ACC112 (cell line): ENCODE results near the gene PTPRM.

Experiments
- H2AFZ ChIP-seq: fragments of 200-600 bp; sonication (generic); one replicate; pipeline ENCODE4 v1.6.0; 2017; ENCODE audit warnings: antibody characterized with exemption, low read length; ENCODE audit not compliant: unreplicated experiment
- H3K27ac ChIP-seq: fragments of 200-600 bp; sonication (generic); 2 replicates; pipeline ENCODE4 v1.5.1; 2014; ENCODE audit warnings: low read depth, mild to moderate bottlenecking, antibody characterized with exemption, low read length, moderate library complexity
- H3K27me3 ChIP-seq: fragments of 200-600 bp; sonication (generic); 2 replicates; pipeline ENCODE4 v1.6.1; 2014; ENCODE audit warnings: mild to moderate bottlenecking, antibody characterized with exemption, low read length, moderate library complexity, mixed read lengths; ENCODE audit not compliant: insufficient read depth
- H3K36me3 ChIP-seq: fragments of 200-600 bp; sonication (generic); 2 replicates; pipeline ENCODE4 v1.6.1; 2016; ENCODE audit warnings: mild to moderate bottlenecking, antibody characterized with exemption, low read length, moderate library complexity, mixed read lengths; ENCODE audit not compliant: insufficient read depth
- H3K4me1 ChIP-seq: fragments of 200-600 bp; sonication (generic); one replicate; pipeline ENCODE4 v1.6.1; 2016; ENCODE audit warnings: low read length, mixed read lengths; ENCODE audit not compliant: insufficient read depth, unreplicated experiment, control insufficient read depth
- H3K4me3 ChIP-seq: fragments of 200-600 bp; sonication (generic); 2 replicates; pipeline ENCODE4 v1.5.1; 2014; ENCODE audit warnings: mild to moderate bottlenecking, low read depth, low read length
- H3K79me2 ChIP-seq: fragments of 200-600 bp; sonication (generic); one replicate; pipeline ENCODE4 v1.6.0; 2016; ENCODE audit warnings: low read length; ENCODE audit not compliant: control insufficient read depth, unreplicated experiment, insufficient read depth

The PTPRM gene

DNA sequence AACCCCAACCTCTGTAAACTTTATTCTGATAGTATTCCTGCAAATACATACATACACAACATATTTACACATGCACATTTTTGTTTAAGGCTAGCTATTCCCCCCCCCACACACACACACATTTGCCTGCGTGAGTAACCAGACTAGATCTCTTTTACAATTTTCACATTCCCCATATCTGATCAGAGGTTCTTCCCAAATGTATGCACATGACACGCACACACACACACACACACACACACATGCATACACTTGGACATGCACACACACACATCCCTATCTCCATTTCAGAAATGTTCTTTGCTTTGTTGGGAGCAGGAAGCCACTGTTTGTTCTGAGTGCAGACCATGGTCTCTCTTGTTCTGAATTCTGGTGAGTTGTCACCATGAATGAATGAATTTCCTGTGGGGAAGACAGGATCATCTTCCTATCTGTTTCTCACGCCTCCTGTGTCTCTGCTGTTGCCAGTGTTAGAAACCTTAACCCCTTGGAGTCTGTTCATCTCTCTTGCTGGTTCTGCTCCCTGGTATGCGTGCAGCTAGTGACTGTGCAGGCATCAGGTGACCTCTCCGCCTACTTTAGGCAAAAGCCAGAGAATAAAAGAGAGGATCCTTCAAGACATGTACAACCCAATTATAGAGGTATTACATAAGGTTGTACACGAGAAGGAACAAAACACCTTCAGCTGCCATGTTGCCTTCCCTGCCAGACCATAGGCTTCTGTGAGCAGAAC lies 791.1 kb downstream of the PTPRM start:
- H3K27me3 ChIP-seq = no peaks in the 10 kb centered on the region

GRCh38 chr18:8359076-8359475 lies 792.0 kb downstream of the PTPRM start:
- H3K4me1 ChIP-seq = no peaks in the 10 kb centered on the region
- H3K27ac ChIP-seq = no peak overlapping the region
- no peaks in the 10 kb centered on the region for H3K27me3 ChIP-seq
- H3K4me3 ChIP-seq = no peak overlapping the region
- H3K36me3 ChIP-seq = no peaks in the 10 kb centered on the region
- no peaks in the 10 kb centered on the region for H3K79me2 ChIP-seq
- H2AFZ ChIP-seq = no peak overlapping the region

More for the DNA sequence above, 791.1 kb downstream of the PTPRM start:
- no peak overlapping the region for H3K4me3 ChIP-seq
- no peaks in the 10 kb centered on the region for H3K4me1 ChIP-seq
- no peak overlapping the region for H2AFZ ChIP-seq
- H3K27ac ChIP-seq = no peak overlapping the region
- H3K79me2 ChIP-seq = no peaks in the 10 kb centered on the region
- no peaks in the 10 kb centered on the region for H3K36me3 ChIP-seq

- H3K36me3 ChIP-seq = no peaks in the 10 kb centered on the region
- no peak overlapping the region for H2AFZ ChIP-seq
- no peak overlapping the region for H3K4me3 ChIP-seq
- no peaks in the 10 kb centered on the region for H3K27me3 ChIP-seq
- no peaks in the 10 kb centered on the region for H3K79me2 ChIP-seq
- H3K4me1 ChIP-seq = no peaks in the 10 kb centered on the region
- H3K27ac ChIP-seq = no peak overlapping the region
Observed at GRCh38 chr18:8359481-8359880, 792.4 kb downstream of the PTPRM start.

- Histone ChIP-seq H3K27ac (no peak overlapping the region), H3K4me3 (no peak overlapping the region), H3K4me1 (no peaks in the 10 kb centered on the region), H3K27me3 (no peaks in the 10 kb centered on the region), H3K36me3 (no peaks in the 10 kb centered on the region), H3K79me2 (no peaks in the 10 kb centered on the region), H2AFZ (no peak overlapping the region)
Observed at GRCh38 chr18:8361941-8362471, 794.9 kb downstream of the PTPRM start.

DNA sequence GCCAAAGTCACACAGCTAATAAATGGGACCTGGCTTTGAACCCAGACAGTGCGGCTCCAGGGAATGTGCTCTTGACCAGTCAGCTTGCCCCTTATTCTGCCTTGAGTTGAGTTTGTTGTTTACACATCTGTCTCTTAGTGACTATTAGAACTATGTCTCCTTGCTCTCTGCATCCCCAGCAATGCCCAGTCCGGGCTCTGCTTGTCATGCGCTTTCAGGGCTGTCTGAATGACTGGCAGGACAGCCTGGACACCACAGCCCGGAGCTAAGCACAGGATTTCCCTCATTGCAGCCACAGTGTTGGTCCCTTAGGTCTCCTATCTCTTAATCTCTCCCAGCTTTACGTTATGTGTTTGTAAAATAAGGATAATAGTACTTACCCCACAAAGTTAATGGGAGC lies 795.7 kb downstream of the PTPRM start:
- no peaks in the 10 kb centered on the region for H3K4me1 ChIP-seq
- no peak overlapping the region for H2AFZ ChIP-seq
- H3K27ac ChIP-seq = no peak overlapping the region
- no peaks in the 10 kb centered on the region for H3K27me3 ChIP-seq
- no peaks in the 10 kb centered on the region for H3K36me3 ChIP-seq
- H3K79me2 ChIP-seq = no peaks in the 10 kb centered on the region
- H3K4me3 ChIP-seq = no peak overlapping the region

DNA sequence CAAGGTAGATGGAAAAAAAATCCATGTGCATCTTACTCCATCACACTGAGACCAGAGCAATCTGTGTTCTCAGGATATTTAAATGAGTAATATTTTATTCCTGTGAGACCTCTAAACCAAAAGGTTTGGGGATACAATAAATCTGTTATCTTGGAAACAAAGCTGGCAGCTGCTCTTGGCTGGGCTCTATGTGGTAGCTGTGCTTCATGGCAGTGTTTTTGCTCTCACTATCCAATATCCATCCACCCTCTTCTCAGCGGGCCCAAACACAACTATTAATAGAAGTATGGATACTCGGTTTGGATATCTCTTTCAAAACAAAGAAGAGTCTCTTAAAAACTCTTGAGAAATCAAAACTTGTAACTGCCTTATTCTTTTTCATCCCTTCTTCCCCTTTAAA lies 797.3 kb downstream of the PTPRM start:
- Histone ChIP-seq H2AFZ (no peak overlapping the region), H3K4me3 (no peak overlapping the region), H3K27me3 (no peaks in the 10 kb centered on the region), H3K79me2 (no peaks in the 10 kb centered on the region), H3K27ac (no peak overlapping the region), H3K36me3 (no peaks in the 10 kb centered on the region), H3K4me1 (no peaks in the 10 kb centered on the region)

GRCh38 chr18:8365006-8365405 lies 797.9 kb downstream of the PTPRM start:
- no peaks in the 10 kb centered on the region for H3K36me3 ChIP-seq
- no peak overlapping the region for H3K27ac ChIP-seq
- H3K27me3 ChIP-seq = no peaks in the 10 kb centered on the region
- H3K4me3 ChIP-seq = no peak overlapping the region
- no peak overlapping the region for H2AFZ ChIP-seq
- H3K79me2 ChIP-seq = no peaks in the 10 kb centered on the region
- no peaks in the 10 kb centered on the region for H3K4me1 ChIP-seq

GRCh38 chr18:8365528-8365927 lies 798.4 kb downstream of the PTPRM start:
- H3K27me3 ChIP-seq = no peaks in the 10 kb centered on the region
- no peaks in the 10 kb centered on the region for H3K36me3 ChIP-seq
- H3K79me2 ChIP-seq = no peaks in the 10 kb centered on the region

DNA sequence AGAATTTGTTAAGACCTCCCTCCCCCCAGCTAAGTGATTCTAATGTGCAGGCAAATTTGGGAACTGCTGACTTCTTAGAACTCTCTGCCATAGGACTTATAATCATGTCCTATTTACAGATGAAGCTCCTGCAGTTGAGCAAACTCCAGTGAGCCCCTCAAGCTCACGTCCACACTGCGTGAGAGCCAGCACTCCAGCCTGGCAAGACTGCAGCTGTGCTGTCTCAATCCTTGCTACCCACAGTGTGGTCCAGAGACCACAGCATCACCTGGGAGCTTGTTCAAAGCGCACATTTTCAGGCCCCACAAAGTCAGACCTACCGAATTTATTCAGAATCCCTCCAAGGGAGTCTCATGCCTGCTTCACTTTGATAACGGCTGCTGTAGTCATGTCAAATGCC lies 799.0 kb downstream of the PTPRM start:
- Histone ChIP-seq H3K79me2 (no peaks in the 10 kb centered on the region), H3K4me3 (no peak overlapping the region), H3K27me3 (no peaks in the 10 kb centered on the region), H3K27ac (no peak overlapping the region), H2AFZ (no peak overlapping the region), H3K4me1 (peaks cover 5% of the 10 kb centered on the region), H3K36me3 (no peaks in the 10 kb centered on the region)

More at GRCh38 chr18:8365528-8365927, 798.4 kb downstream of the PTPRM start:
- no peak overlapping the region for H2AFZ ChIP-seq
- H3K4me3 ChIP-seq = no peak overlapping the region
- H3K4me1 ChIP-seq = peaks cover 3% of the 10 kb centered on the region
- no peak overlapping the region for H3K27ac ChIP-seq

DNA sequence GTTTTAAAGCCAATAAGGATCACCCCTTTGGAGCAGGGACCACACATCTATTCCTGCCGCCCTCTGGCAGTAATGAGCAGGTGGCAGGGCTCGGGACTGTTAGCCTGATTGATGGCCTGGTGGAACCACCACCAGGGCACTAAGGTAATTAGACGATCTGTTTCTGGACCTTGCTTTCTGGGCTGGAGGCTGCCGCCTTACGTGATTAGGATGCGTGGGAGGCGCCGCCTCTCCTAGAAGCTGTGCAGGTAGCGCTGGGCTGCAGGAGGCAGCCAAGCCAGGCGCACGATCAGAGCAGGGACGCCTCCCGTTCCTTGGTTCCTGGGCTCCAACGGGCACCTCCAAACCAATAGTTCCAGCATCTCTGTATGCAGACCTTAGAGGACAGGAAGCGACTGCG lies 799.5 kb downstream of the PTPRM start:
- H3K4me3 ChIP-seq = no peak overlapping the region
- H2AFZ ChIP-seq = no peak overlapping the region
- peaks cover 5% of the 10 kb centered on the region for H3K4me1 ChIP-seq
- no peaks in the 10 kb centered on the region for H3K36me3 ChIP-seq
- H3K27ac ChIP-seq = no peak overlapping the region
- no peaks in the 10 kb centered on the region for H3K27me3 ChIP-seq
- no peaks in the 10 kb centered on the region for H3K79me2 ChIP-seq

DNA sequence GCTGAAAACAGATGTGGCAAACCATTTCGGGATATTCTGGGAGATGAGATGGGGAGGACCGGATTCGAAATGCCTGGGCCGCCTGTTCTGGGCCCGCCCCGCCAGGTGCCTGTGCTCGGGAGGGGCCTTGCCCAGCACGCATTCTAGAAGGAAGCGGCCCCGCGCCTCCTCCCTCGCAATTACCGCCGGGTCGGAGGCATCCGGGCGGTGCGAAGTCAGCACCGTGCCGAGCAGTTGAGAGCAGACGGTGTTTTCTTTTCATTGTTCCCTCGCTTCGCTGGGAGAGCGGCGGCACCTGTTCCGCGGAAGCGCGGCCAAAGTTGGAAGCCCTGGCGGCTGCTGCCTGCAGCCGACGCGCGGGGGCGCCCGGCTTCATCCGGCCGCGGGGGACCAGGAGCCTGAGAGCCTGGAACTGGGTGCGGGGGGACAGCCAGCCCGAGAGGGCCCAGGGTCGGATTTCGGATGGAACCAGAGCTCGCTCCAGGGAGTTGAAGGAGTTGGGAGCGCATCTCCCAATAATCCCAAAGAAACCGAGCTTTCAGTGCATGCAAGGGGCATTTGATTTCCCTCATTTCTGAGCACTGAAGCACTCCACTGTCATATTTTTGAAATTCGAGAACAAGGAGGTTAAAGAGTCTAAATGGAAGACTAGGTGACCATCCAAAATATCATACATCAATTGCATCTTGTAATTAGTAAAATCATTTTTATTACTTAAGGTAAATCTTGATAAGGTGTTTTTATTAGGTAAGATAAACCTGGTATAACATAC lies 800.3 kb downstream of the PTPRM start:
- Histone ChIP-seq H3K27ac (no peak overlapping the region), H3K79me2 (no peaks in the 10 kb centered on the region), H3K4me1 (peaks cover 5% of the 10 kb centered on the region), H2AFZ (no peak overlapping the region), H3K4me3 (peak overlapping the region; percentile 70), H3K27me3 (no peaks in the 10 kb centered on the region), H3K36me3 (no peaks in the 10 kb centered on the region)
